Hematopoietic multipotent progenitor cell treated with erythropoietin and hydrocortisone succinate and interleukin-3 and kit ligand, for 8 days (in vitro differentiated cells): ENCODE results near the gene MPDZ.

Experiments used
- DNase-seq: peaks from one replicate; pipeline ENCODE4 v3.0.0-alpha.2; 2015

The MPDZ gene

GRCh38 chr9:13076616-13077015, 202.9 kb downstream of the MPDZ start:
- DNase-seq = no peak

DNA sequence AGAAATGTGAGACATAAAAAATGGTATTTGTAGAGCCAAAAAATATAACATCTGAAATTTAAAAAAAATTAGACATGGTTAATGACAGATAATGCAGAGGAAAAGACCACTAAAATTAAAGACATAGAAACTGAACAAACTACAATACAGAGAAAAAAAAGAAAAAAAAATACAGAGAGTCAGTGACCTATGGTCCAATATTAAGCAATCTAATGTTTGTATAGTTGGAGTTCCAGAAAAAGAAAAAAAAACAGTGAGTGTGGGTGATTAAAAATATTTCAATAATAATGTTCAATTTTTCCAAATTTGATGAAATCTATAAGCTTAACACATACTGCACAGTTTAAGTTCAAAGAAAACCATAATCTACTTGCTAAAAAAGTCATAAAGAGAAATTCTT, 207.6 kb downstream of the MPDZ start:
- no peak for DNase-seq

- no peak for DNase-seq
Measured at GRCh38 chr9:13070612-13071595, 208.6 kb downstream of the MPDZ start.

- DNase-seq = no peak
Measured at GRCh38 chr9:13069498-13069897, 210.0 kb downstream of the MPDZ start.

DNA sequence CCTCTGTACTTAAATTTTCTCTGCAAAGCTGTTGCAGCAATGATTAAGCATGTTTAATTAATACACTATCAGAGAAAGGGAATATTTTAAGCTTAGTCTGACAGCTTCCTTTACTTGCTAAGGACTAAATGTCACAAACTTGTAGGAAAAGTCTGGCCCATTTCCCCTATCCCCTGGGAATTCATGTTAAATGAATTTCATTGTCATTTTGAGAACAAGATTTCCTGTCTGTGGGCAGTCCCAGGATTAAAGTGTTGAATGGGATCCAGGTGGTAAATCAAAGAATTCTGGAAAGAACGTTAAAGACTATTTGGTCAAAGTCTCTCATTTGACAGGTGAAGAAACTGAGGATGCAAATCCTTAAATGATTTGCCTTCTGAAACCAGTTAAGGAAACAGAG, 214.8 kb downstream of the MPDZ start:
- DNase-seq = no peak

- no peak for DNase-seq
Measured at GRCh38 chr9:13063880-13064459, 215.5 kb downstream of the MPDZ start.

DNA sequence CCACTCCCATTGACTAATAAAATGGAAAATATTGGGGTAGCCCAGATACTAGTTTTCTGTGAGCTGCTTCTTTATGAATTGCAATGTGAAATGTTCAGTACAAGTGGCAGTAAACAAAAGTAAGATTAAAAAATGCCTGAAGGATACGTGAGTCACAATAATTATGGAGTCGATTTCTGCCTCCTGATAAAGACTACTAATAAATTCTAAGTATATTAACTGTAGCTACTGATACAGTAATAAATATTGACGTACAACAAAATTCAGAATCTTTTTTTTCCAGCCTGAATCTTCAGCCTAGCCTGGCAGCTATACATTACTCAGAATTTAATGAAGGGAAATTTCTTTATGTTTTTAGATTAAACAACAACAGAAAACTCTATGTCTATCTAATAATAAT, 218.1 kb downstream of the MPDZ start:
- no peak for DNase-seq
